GM19455 (cell line): ENCODE data around the gene TSPAN16.

Source experiments
- ATAC-seq: cut with Tn5 transposase; IDR thresholded peaks from one replicate; pipeline ENCODE4 v1.9.1; 2021; ENCODE audit not compliant: unreplicated experiment

The TSPAN16 gene

GRCh38 chr19:11295665-11296245 lies at the start of gene TSPAN16:
Gene TSPAN16 (plus strand): TSS chr19:11296160. CDS start chr19:11296298, 138 bp downstream.
- ATAC-seq: no peak

- ATAC-seq: no peak
Measured at GRCh38 chr19:11246941-11247340, 49.0 kb upstream of the TSPAN16 start.

- ATAC-seq: no peak
Measured at GRCh38 chr19:11247391-11247790, 48.6 kb upstream of the TSPAN16 start.

- ATAC-seq: no peak
Measured at GRCh38 chr19:11247934-11248333, 48.0 kb upstream of the TSPAN16 start.

GRCh38 chr19:11248852-11249251 lies 47.1 kb upstream of the TSPAN16 start:
- ATAC-seq: no peak

- ATAC-seq: no peak
Measured at GRCh38 chr19:11251217-11251616, 44.7 kb upstream of the TSPAN16 start.

- no peak for ATAC-seq
Measured at GRCh38 chr19:11251650-11252314, 44.2 kb upstream of the TSPAN16 start.

- ATAC-seq: no peak
Measured at GRCh38 chr19:11252665-11253355, 43.1 kb upstream of the TSPAN16 start.

GRCh38 chr19:11254666-11255065 lies 41.3 kb upstream of the TSPAN16 start:
- no peak for ATAC-seq

- no peak for ATAC-seq
Measured at GRCh38 chr19:11256189-11256588, 39.8 kb upstream of the TSPAN16 start.

GRCh38 chr19:11257846-11258380 lies 38.0 kb upstream of the TSPAN16 start:
- no peak for ATAC-seq

- ATAC-seq: no peak
Measured at GRCh38 chr19:11260996-11261395, 35.0 kb upstream of the TSPAN16 start.

GRCh38 chr19:11261431-11261970 lies 34.5 kb upstream of the TSPAN16 start:
- no peak for ATAC-seq

- ATAC-seq: no peak
Measured at GRCh38 chr19:11261971-11262839, 33.8 kb upstream of the TSPAN16 start, which contains the start of gene DOCK6. Gene DOCK6 (minus strand): TSS chr19:11262524. CDS start chr19:11262440, 84 bp downstream.

- no peak for ATAC-seq
Measured at GRCh38 chr19:11263726-11264125, 32.2 kb upstream of the TSPAN16 start.

- ATAC-seq: no peak
Measured at GRCh38 chr19:11264452-11265176, 31.3 kb upstream of the TSPAN16 start.

GRCh38 chr19:11265177-11265784 lies 30.7 kb upstream of the TSPAN16 start:
- ATAC-seq: no peak

GRCh38 chr19:11265785-11266236 lies 30.1 kb upstream of the TSPAN16 start:
- no peak for ATAC-seq

GRCh38 chr19:11267316-11268085 lies 28.5 kb upstream of the TSPAN16 start:
- no peak for ATAC-seq
